ENCODE results near the gene TMCO4. TPM values are rescaled to one million over a fixed set of nuclear protein-coding genes. Genes with fewer than 3 reads are reported as not detected.

Gene TMCO4
- total RNA-seq, 1 donor, result 27.5 TPM

- Histone ChIP-seq H3K27me3 (ENCODE audit: insufficient read depth, low read length) (peaks cover 54% of the 10 kb centered on the region), H3K27ac (ENCODE audit: low read depth, low read length) (no peak overlapping the region), H4K20me1 (ENCODE audit: insufficient read depth, low read length) (no peaks in the 10 kb centered on the region), H3K4me3 (ENCODE audit: insufficient read depth, low read length) (no peak overlapping the region), H3K36me3 (ENCODE audit: insufficient read depth, low read length) (no peaks in the 10 kb centered on the region), H3K9me3 (ENCODE audit: low read depth, low read length) (no peaks in the 10 kb centered on the region), H2AFZ (ENCODE audit: low read length) (no peak overlapping the region), H3K4me1 (ENCODE audit: insufficient read depth, low read length) (no peaks in the 10 kb centered on the region), H3K4me2 (ENCODE audit: insufficient read depth, low read length) (no peak overlapping the region), H3K79me2 (ENCODE audit: insufficient read depth, low read length) (no peaks in the 10 kb centered on the region)
- TF ChIP-seq CTCF (IDR thresholded peaks at IDR 0.05; ENCODE audit: extremely low read depth, low read depth, low read length), result no peak
- peak; percentile 42 for DNase-seq (ENCODE audit: insufficient read length, low spot score, missing footprints)
Measured at GRCh38 chr1:19668888-19669287, 130.8 kb downstream of the TMCO4 start.

- H3K27ac ChIP-seq (ENCODE audit: low read depth, low read length), result no peak overlapping the region
- no peak overlapping the region for H3K4me2 ChIP-seq (ENCODE audit: insufficient read depth, low read length)
- peak; percentile 84 for DNase-seq (ENCODE audit: insufficient read length, low spot score, missing footprints)
- H4K20me1 ChIP-seq (ENCODE audit: insufficient read depth, low read length), result peaks cover 3% of the 10 kb centered on the region
- H3K4me1 ChIP-seq (ENCODE audit: insufficient read depth, low read length), result no peaks in the 10 kb centered on the region
- no peak overlapping the region for H2AFZ ChIP-seq (ENCODE audit: low read length)
- H3K27me3 ChIP-seq (ENCODE audit: insufficient read depth, low read length), result peaks cover 67% of the 10 kb centered on the region
- H3K9me3 ChIP-seq (ENCODE audit: low read depth, low read length), result no peaks in the 10 kb centered on the region
- H3K36me3 ChIP-seq (ENCODE audit: insufficient read depth, low read length), result no peaks in the 10 kb centered on the region
- no peak for TF ChIP-seq CTCF (IDR thresholded peaks at IDR 0.05; ENCODE audit: extremely low read depth, low read depth, low read length)
- no peaks in the 10 kb centered on the region for H3K79me2 ChIP-seq (ENCODE audit: insufficient read depth, low read length)
- H3K4me3 ChIP-seq (ENCODE audit: insufficient read depth, low read length), result no peak overlapping the region
Measured at GRCh38 chr1:19665496-19666465, 133.9 kb downstream of the TMCO4 start.

- H2AFZ ChIP-seq (ENCODE audit: low read length), result no peak overlapping the region
- no peak overlapping the region for H3K4me3 ChIP-seq (ENCODE audit: insufficient read depth, low read length)
- H3K4me2 ChIP-seq (ENCODE audit: insufficient read depth, low read length), result no peak overlapping the region
- H4K20me1 ChIP-seq (ENCODE audit: insufficient read depth, low read length), result peaks cover 3% of the 10 kb centered on the region
- H3K79me2 ChIP-seq (ENCODE audit: insufficient read depth, low read length), result no peaks in the 10 kb centered on the region
- H3K4me1 ChIP-seq (ENCODE audit: insufficient read depth, low read length), result peaks cover 2% of the 10 kb centered on the region
- no peaks in the 10 kb centered on the region for H3K36me3 ChIP-seq (ENCODE audit: insufficient read depth, low read length)
- DNase-seq (ENCODE audit: insufficient read length, low spot score, missing footprints), result no peak
- H3K9me3 ChIP-seq (ENCODE audit: low read depth, low read length), result no peaks in the 10 kb centered on the region
- H3K27me3 ChIP-seq (ENCODE audit: insufficient read depth, low read length), result peaks cover 69% of the 10 kb centered on the region
- no peak for TF ChIP-seq CTCF (IDR thresholded peaks at IDR 0.05; ENCODE audit: extremely low read depth, low read depth, low read length)
- H3K27ac ChIP-seq (ENCODE audit: low read depth, low read length), result no peak overlapping the region
Measured at GRCh38 chr1:19665186-19665495, 134.6 kb downstream of the TMCO4 start.

- H3K4me1 ChIP-seq (ENCODE audit: insufficient read depth, low read length), result peaks cover 2% of the 10 kb centered on the region
- no peak for TF ChIP-seq CTCF (IDR thresholded peaks at IDR 0.05; ENCODE audit: extremely low read depth, low read depth, low read length)
- peaks cover 65% of the 10 kb centered on the region for H3K27me3 ChIP-seq (ENCODE audit: insufficient read depth, low read length)
- no peak within 1 kb of the TSS for H3K4me2 ChIP-seq (ENCODE audit: insufficient read depth, low read length)
- no peaks in the 10 kb centered on the region for H3K79me2 ChIP-seq (ENCODE audit: insufficient read depth, low read length)
- H3K27ac ChIP-seq (ENCODE audit: low read depth, low read length), result no peak within 1 kb of the TSS
- no peak within 1 kb of the TSS for H2AFZ ChIP-seq (ENCODE audit: low read length)
- peaks cover 3% of the 10 kb centered on the region for H4K20me1 ChIP-seq (ENCODE audit: insufficient read depth, low read length)
- DNase-seq (ENCODE audit: insufficient read length, low spot score, missing footprints), result peak; percentile 95
- H3K4me3 ChIP-seq (ENCODE audit: insufficient read depth, low read length), result peak within 1 kb of the TSS; percentile 29
- H3K36me3 ChIP-seq (ENCODE audit: insufficient read depth, low read length), result no peaks in the 10 kb centered on the region
- no peaks in the 10 kb centered on the region for H3K9me3 ChIP-seq (ENCODE audit: low read depth, low read length)
Measured at GRCh38 chr1:19664453-19665185, 135.1 kb downstream of the TMCO4 start, which contains the start of gene HTR6. Gene HTR6, plus strand, starts transcription at chr1:19664875. Its CDS starts 879 bp downstream, at chr1:19665754.

Measured in osteoblast (primary cell).